ENCODE results near the gene ACKR3.

ACKR3 gene

DNA sequence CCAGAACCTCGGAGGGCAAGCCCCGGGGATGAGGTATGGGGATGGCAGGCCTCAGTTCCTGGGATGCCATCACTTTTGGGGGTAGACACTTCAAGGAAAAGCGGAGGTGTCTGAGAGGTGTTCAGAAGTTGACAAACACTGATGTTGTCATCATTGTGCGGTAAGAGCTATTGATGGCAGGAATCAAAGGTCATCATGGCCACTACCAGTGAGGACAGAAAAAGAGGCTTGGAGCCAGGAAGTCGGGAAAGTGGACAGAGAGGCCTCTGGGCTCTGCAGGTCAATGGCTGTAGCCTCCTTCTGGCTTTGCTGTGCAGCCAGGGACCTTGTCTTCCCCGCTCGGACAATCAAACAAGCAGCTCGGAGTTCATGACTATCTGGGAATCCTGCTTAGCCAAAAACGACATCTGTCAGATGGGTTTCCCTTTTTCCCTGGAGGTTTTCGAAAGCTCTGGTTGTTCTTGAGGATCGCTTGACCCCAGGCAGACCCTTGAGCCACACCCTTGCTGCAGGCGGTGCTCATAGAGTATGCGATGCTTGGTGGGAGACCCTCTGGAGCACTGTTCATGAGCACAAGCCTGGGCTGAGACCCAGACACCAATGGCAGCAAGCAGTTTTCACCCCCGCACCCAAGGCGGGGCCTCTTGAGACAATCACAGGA is 19.4 kb downstream of the ACKR3 start:
- CTCF ChIA-PET = interaction anchor here (1.4 kb wide), 1 partner anchor 10 kb away, joined by 3 read pairs; no protein-coding TSS in a partner anchor
- Histone ChIP-seq H3K9me3 (ENCODE audit: control extremely low read depth in 1 of 5, control insufficient read depth in 4 of 5, insufficient read depth in 2 of 5, low read depth in 1 of 5, low read length in 4 of 5) (peaks cover 0 to 4% (median 0%) of the 10 kb centered on the region in 5 experiments), H3K4me1 (ENCODE audit: control extremely low read depth in 1 of 4, control insufficient read depth in 4 of 4, insufficient read depth in 4 of 4, low read length in 3 of 4) (no peaks in the 10 kb centered on the region), H3K4me3 (ENCODE audit: control insufficient read depth in 1 of 7, extremely low read depth in 1 of 7, insufficient read depth in 4 of 7, low read depth in 2 of 7, low read length in 6 of 7) (no peak overlapping the region), H3K27me3 (replicated peaks in 2 of 5; ENCODE audit: control insufficient read depth in 4 of 5, insufficient read depth in 5 of 5, low read length in 4 of 5) (no peaks in the 10 kb centered on the region), H3K27ac (ENCODE audit: insufficient read depth in 1 of 2, low read depth in 1 of 2, low read length in 2 of 2, poor library complexity in 1 of 2, severe bottlenecking in 2 of 2) (no peak overlapping the region), H3K36me3 (ENCODE audit: control insufficient read depth in 4 of 4, insufficient read depth in 4 of 4, low read length in 3 of 4) (no peaks in the 10 kb centered on the region)
- WGBS (ENCODE audit: insufficient coverage) = 96% methylated on average over 13 of the region's 15 CpGs
- no peak for DNase-seq
- POLR2A ChIA-PET = no interaction called here

DNA sequence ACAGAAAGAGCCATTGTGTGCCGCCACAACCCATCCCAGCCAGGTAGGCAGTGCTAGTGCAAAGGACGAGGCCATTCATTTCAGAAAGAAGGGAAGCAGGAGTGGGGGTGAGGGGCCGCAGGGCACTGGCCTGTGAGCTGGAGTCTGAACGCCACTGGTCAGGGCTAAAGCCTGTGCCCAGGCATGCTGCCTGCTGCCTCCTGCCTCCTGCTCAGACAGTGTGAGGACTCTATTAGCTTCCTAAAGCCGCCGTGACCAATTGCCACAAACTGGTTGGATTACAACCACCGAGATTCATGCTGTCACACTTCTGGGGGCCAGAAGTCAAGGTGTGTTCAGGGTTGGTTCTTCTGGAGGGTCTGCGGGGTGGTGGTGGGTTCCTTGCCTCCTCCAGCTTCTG is 21.2 kb downstream of the ACKR3 start:
- DNase-seq = no peak
- H3K4me1 ChIP-seq (ENCODE audit: control extremely low read depth in 1 of 4, control insufficient read depth in 4 of 4, insufficient read depth in 4 of 4, low read length in 3 of 4) = no peaks in the 10 kb centered on the region
- CTCF ChIA-PET = interaction anchor here (1.2 kb wide), 1 partner anchor 76 kb away, joined by 3 read pairs; no protein-coding TSS in a partner anchor
- H3K36me3 ChIP-seq (ENCODE audit: control insufficient read depth in 4 of 4, insufficient read depth in 4 of 4, low read length in 3 of 4) = no peaks in the 10 kb centered on the region
- H3K9me3 ChIP-seq (ENCODE audit: control extremely low read depth in 1 of 5, control insufficient read depth in 4 of 5, insufficient read depth in 2 of 5, low read depth in 1 of 5, low read length in 4 of 5) = no peaks in the 10 kb centered on the region
- WGBS (ENCODE audit: insufficient coverage) = 95% methylated on average over 6 of the region's 8 CpGs
- no peak overlapping the region for H3K4me3 ChIP-seq (ENCODE audit: control insufficient read depth in 1 of 7, extremely low read depth in 1 of 7, insufficient read depth in 4 of 7, low read depth in 2 of 7, low read length in 6 of 7)
- POLR2A ChIA-PET = no interaction called here
- no peaks in the 10 kb centered on the region for H3K27me3 ChIP-seq (replicated peaks in 2 of 5; ENCODE audit: control insufficient read depth in 4 of 5, insufficient read depth in 5 of 5, low read length in 4 of 5)
- no peak overlapping the region for H3K27ac ChIP-seq (ENCODE audit: insufficient read depth in 1 of 2, low read depth in 1 of 2, low read length in 2 of 2, poor library complexity in 1 of 2, severe bottlenecking in 2 of 2)

GRCh38 chr2:236592821-236593220 is 23.2 kb downstream of the ACKR3 start:
- no peaks in the 10 kb centered on the region for H3K36me3 ChIP-seq (ENCODE audit: control insufficient read depth in 4 of 4, insufficient read depth in 4 of 4, low read length in 3 of 4)
- 95% methylated on average over 14 of the region's 14 CpGs for WGBS (ENCODE audit: insufficient coverage)
- ChIA-PET POLR2A (no interaction called here), CTCF (no interaction called here)
- no peak overlapping the region for H3K27ac ChIP-seq (ENCODE audit: insufficient read depth in 1 of 2, low read depth in 1 of 2, low read length in 2 of 2, poor library complexity in 1 of 2, severe bottlenecking in 2 of 2)
- no peaks in the 10 kb centered on the region for H3K9me3 ChIP-seq (ENCODE audit: control extremely low read depth in 1 of 5, control insufficient read depth in 4 of 5, insufficient read depth in 2 of 5, low read depth in 1 of 5, low read length in 4 of 5)
- DNase-seq = no peak
- H3K4me1 ChIP-seq (ENCODE audit: control extremely low read depth in 1 of 4, control insufficient read depth in 4 of 4, insufficient read depth in 4 of 4, low read length in 3 of 4) = no peaks in the 10 kb centered on the region
- peaks cover 0 to 2% (median 0%) of the 10 kb centered on the region in 5 experiments for H3K27me3 ChIP-seq (replicated peaks in 2 of 5; ENCODE audit: control insufficient read depth in 4 of 5, insufficient read depth in 5 of 5, low read length in 4 of 5)
- no peak overlapping the region for H3K4me3 ChIP-seq (ENCODE audit: control insufficient read depth in 1 of 7, extremely low read depth in 1 of 7, insufficient read depth in 4 of 7, low read depth in 2 of 7, low read length in 6 of 7)

- CTCF ChIA-PET = no interaction called here
- DNase-seq = peak in 2 of 3 donors; percentile 7 to 52
- POLR2A ChIA-PET = no interaction called here
- H3K9me3 ChIP-seq (ENCODE audit: control extremely low read depth in 1 of 5, control insufficient read depth in 4 of 5, insufficient read depth in 2 of 5, low read depth in 1 of 5, low read length in 4 of 5) = no peaks in the 10 kb centered on the region
- no peaks in the 10 kb centered on the region for H3K36me3 ChIP-seq (ENCODE audit: control insufficient read depth in 4 of 4, insufficient read depth in 4 of 4, low read length in 3 of 4)
- H3K4me1 ChIP-seq (ENCODE audit: control extremely low read depth in 1 of 4, control insufficient read depth in 4 of 4, insufficient read depth in 4 of 4, low read length in 3 of 4) = no peaks in the 10 kb centered on the region
- H3K27ac ChIP-seq (ENCODE audit: insufficient read depth in 1 of 2, low read depth in 1 of 2, low read length in 2 of 2, poor library complexity in 1 of 2, severe bottlenecking in 2 of 2) = no peak overlapping the region
- no peak overlapping the region for H3K4me3 ChIP-seq (ENCODE audit: control insufficient read depth in 1 of 7, extremely low read depth in 1 of 7, insufficient read depth in 4 of 7, low read depth in 2 of 7, low read length in 6 of 7)
- 94% methylated on average over 2 of the region's 2 CpGs for WGBS (ENCODE audit: insufficient coverage)
- peaks cover 0 to 2% (median 0%) of the 10 kb centered on the region in 5 experiments for H3K27me3 ChIP-seq (replicated peaks in 2 of 5; ENCODE audit: control insufficient read depth in 4 of 5, insufficient read depth in 5 of 5, low read length in 4 of 5)
Observed at GRCh38 chr2:236593531-236593930, 23.9 kb downstream of the ACKR3 start.

DNA sequence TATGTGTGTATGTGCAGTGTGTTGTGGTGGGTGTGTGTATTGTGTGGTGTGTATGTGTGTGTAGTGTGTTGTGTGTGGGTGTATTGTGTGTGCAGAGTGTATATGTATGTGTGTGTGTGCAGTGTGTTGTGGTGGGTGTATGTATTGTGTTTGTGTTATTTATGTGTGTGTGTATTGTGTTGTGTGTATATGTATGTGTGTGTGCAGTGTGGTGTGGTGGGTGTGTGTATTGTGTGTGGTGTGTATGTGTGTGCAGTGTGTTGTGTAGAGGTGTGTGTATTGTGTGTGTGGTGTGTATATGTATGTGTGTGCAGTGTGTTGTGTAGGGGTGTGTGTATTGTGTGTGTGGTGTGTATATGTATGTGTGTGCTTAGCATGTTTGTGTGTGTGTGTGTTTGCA is 24.3 kb downstream of the ACKR3 start:
- no peak overlapping the region for H3K4me3 ChIP-seq (ENCODE audit: control insufficient read depth in 1 of 7, extremely low read depth in 1 of 7, insufficient read depth in 4 of 7, low read depth in 2 of 7, low read length in 6 of 7)
- DNase-seq = peak in 2 of 3 donors; percentile 5 to 50
- ChIA-PET CTCF (no interaction called here), POLR2A (no interaction called here)
- H3K27ac ChIP-seq (ENCODE audit: insufficient read depth in 1 of 2, low read depth in 1 of 2, low read length in 2 of 2, poor library complexity in 1 of 2, severe bottlenecking in 2 of 2) = no peak overlapping the region
- H3K9me3 ChIP-seq (ENCODE audit: control extremely low read depth in 1 of 5, control insufficient read depth in 4 of 5, insufficient read depth in 2 of 5, low read depth in 1 of 5, low read length in 4 of 5) = no peaks in the 10 kb centered on the region
- H3K27me3 ChIP-seq (replicated peaks in 2 of 5; ENCODE audit: control insufficient read depth in 4 of 5, insufficient read depth in 5 of 5, low read length in 4 of 5) = peaks cover 0 to 3% (median 0%) of the 10 kb centered on the region in 5 experiments
- H3K4me1 ChIP-seq (ENCODE audit: control extremely low read depth in 1 of 4, control insufficient read depth in 4 of 4, insufficient read depth in 4 of 4, low read length in 3 of 4) = no peaks in the 10 kb centered on the region
- no peaks in the 10 kb centered on the region for H3K36me3 ChIP-seq (ENCODE audit: control insufficient read depth in 4 of 4, insufficient read depth in 4 of 4, low read length in 3 of 4)

GRCh38 chr2:236597629-236598028 is 28.0 kb downstream of the ACKR3 start:
- no peaks in the 10 kb centered on the region for H3K9me3 ChIP-seq (ENCODE audit: control extremely low read depth in 1 of 5, control insufficient read depth in 4 of 5, insufficient read depth in 2 of 5, low read depth in 1 of 5, low read length in 4 of 5)
- H3K27me3 ChIP-seq (replicated peaks in 2 of 5; ENCODE audit: control insufficient read depth in 4 of 5, insufficient read depth in 5 of 5, low read length in 4 of 5) = peaks cover 0 to 4% (median 0%) of the 10 kb centered on the region in 5 experiments
- 100% methylated on average over 4 of the region's 4 CpGs for WGBS (ENCODE audit: insufficient coverage)
- H3K4me1 ChIP-seq (ENCODE audit: control extremely low read depth in 1 of 4, control insufficient read depth in 4 of 4, insufficient read depth in 4 of 4, low read length in 3 of 4) = no peaks in the 10 kb centered on the region
- ChIA-PET POLR2A (no interaction called here), CTCF (interaction anchor here (0.7 to 1.2 kb wide), 3 partner anchors 10 to 20 kb away, joined by 3 to 5 read pairs (median 3); no protein-coding TSS in a partner anchor)
- H3K4me3 ChIP-seq (ENCODE audit: control insufficient read depth in 1 of 7, extremely low read depth in 1 of 7, insufficient read depth in 4 of 7, low read depth in 2 of 7, low read length in 6 of 7) = no peak overlapping the region
- no peaks in the 10 kb centered on the region for H3K36me3 ChIP-seq (ENCODE audit: control insufficient read depth in 4 of 4, insufficient read depth in 4 of 4, low read length in 3 of 4)
- DNase-seq = no peak
- H3K27ac ChIP-seq (ENCODE audit: insufficient read depth in 1 of 2, low read depth in 1 of 2, low read length in 2 of 2, poor library complexity in 1 of 2, severe bottlenecking in 2 of 2) = no peak overlapping the region

GRCh38 chr2:236599059-236599458 is 29.4 kb downstream of the ACKR3 start:
- WGBS (ENCODE audit: insufficient coverage) = 97% methylated on average over 5 of the region's 5 CpGs
- H3K9me3 ChIP-seq (ENCODE audit: control extremely low read depth in 1 of 5, control insufficient read depth in 4 of 5, insufficient read depth in 2 of 5, low read depth in 1 of 5, low read length in 4 of 5) = no peaks in the 10 kb centered on the region
- H3K27me3 ChIP-seq (replicated peaks in 2 of 5; ENCODE audit: control insufficient read depth in 4 of 5, insufficient read depth in 5 of 5, low read length in 4 of 5) = peaks cover 0 to 8% (median 0%) of the 10 kb centered on the region in 5 experiments
- H3K4me1 ChIP-seq (ENCODE audit: control extremely low read depth in 1 of 4, control insufficient read depth in 4 of 4, insufficient read depth in 4 of 4, low read length in 3 of 4) = no peaks in the 10 kb centered on the region
- ChIA-PET POLR2A (interaction anchor here (0.5 kb wide), 1 partner anchor 845 kb away, joined by 3 read pairs; no protein-coding TSS in a partner anchor), CTCF (interaction anchor here (0.9 to 1.1 kb wide), 2 partner anchors 9 to 13 kb away, joined by 3 read pairs; no protein-coding TSS in a partner anchor)
- DNase-seq = no peak
- H3K4me3 ChIP-seq (ENCODE audit: control insufficient read depth in 1 of 7, extremely low read depth in 1 of 7, insufficient read depth in 4 of 7, low read depth in 2 of 7, low read length in 6 of 7) = no peak overlapping the region
- H3K27ac ChIP-seq (ENCODE audit: insufficient read depth in 1 of 2, low read depth in 1 of 2, low read length in 2 of 2, poor library complexity in 1 of 2, severe bottlenecking in 2 of 2) = no peak overlapping the region
- H3K36me3 ChIP-seq (ENCODE audit: control insufficient read depth in 4 of 4, insufficient read depth in 4 of 4, low read length in 3 of 4) = no peaks in the 10 kb centered on the region

All from common myeloid progenitor, CD34-positive (primary cell).